Muscle of leg (tissue), 11 donors: Measurements from ENCODE around the gene ADK. TPM values are rescaled to one million over a fixed set of nuclear protein-coding genes. Genes with fewer than 3 reads are reported as not detected.

Experiments used
- DNase-seq: peaks from one replicate; pipeline ENCODE4 v3.0.0; 2013
- H3K27ac ChIP-seq: one replicate; pipeline ENCODE4 v1.5.1; 2013; ENCODE audit warnings: mild to moderate bottlenecking, low read length, control low read depth
- H3K27me3 ChIP-seq: one replicate; pipeline ENCODE4 v1.6.1; 2013; ENCODE audit warnings: low read length; ENCODE audit not compliant: control insufficient read depth, insufficient read depth
- H3K36me3 ChIP-seq: one replicate; pipeline ENCODE4 v1.6.1; 2013; ENCODE audit warnings: low read length; ENCODE audit not compliant: control insufficient read depth, insufficient read depth
- H3K4me1 ChIP-seq: one replicate; pipeline ENCODE4 v1.6.1; 2013; ENCODE audit warnings: low read length; ENCODE audit not compliant: control insufficient read depth, insufficient read depth
- H3K4me3 ChIP-seq: one replicate; pipeline ENCODE4 v1.5.1; 2013; ENCODE audit warnings: low read length, control low read depth
- H3K9me3 ChIP-seq: replicated peaks from 2 replicates; pipeline ENCODE4 v1.6.1; 2013; ENCODE audit warnings: low read depth, low read length; ENCODE audit not compliant: control insufficient read depth
- WGBS: methylation state at CpG from one replicate; pipeline ENCODE4 v1.1.5; 2013; ENCODE audit warnings: missing lambda C conversion rate; ENCODE audit not compliant: insufficient coverage; 5-methylcytosine and 5-hydroxymethylcytosine counted together
- polyA plus RNA-seq, 8 donors: library from polyadenylated mRNA; unstranded; fragments of 120-200 nt; gene quantifications; one replicate each; pipeline versions ENCODE4 v1.2.1 to v1.2.3, GENCODE V29; 2013; ENCODE audit warnings: inconsistent platforms in 1 of 8, low replicate concordance in 1 of 8; ENCODE audit not compliant: insufficient read length in 8 of 8, insufficient read depth in 1 of 8
- total RNA-seq: library from RNA; stranded (reverse); fragments of 120-200 nt; gene quantifications from one replicate; pipeline ENCODE4 v1.2.4, GENCODE V29; 2013

The ADK gene
- total and polyA plus RNA-seq, 9 donors, result 28.8 to 37.2 (median 34.4) TPM

GRCh38 chr10:74113546-74113945, 37.5 kb upstream of the ADK start:
- Histone ChIP-seq H3K27me3 (no peaks in the 10 kb centered on the region), H3K4me1 (no peaks in the 10 kb centered on the region), H3K27ac (no peak overlapping the region), H3K9me3 (no peaks in the 10 kb centered on the region), H3K36me3 (peaks cover 87% of the 10 kb centered on the region), H3K4me3 (no peak overlapping the region)
- DNase-seq, result peak; percentile 35
- no CpG with 5 or more reads among the region's 1 CpG for WGBS

- H3K9me3 ChIP-seq, result no peaks in the 10 kb centered on the region
- H3K36me3 ChIP-seq, result peaks cover 86% of the 10 kb centered on the region
- H3K27me3 ChIP-seq, result no peaks in the 10 kb centered on the region
- DNase-seq, result no peak
- WGBS, result 77% methylated on average over 9 of the region's 12 CpGs
- no peak overlapping the region for H3K27ac ChIP-seq
- no peaks in the 10 kb centered on the region for H3K4me1 ChIP-seq
- H3K4me3 ChIP-seq, result no peak overlapping the region
Observed at GRCh38 chr10:74114041-74114448, 37.0 kb upstream of the ADK start.

GRCh38 chr10:74117738-74118137, 33.3 kb upstream of the ADK start:
- Histone ChIP-seq H3K4me3 (no peak overlapping the region), H3K4me1 (no peaks in the 10 kb centered on the region), H3K36me3 (peaks cover 66% of the 10 kb centered on the region), H3K27ac (no peak overlapping the region), H3K9me3 (no peaks in the 10 kb centered on the region), H3K27me3 (no peaks in the 10 kb centered on the region)
- DNase-seq, result no peak
- WGBS, result 86% methylated on average over 4 of the region's 4 CpGs

DNA sequence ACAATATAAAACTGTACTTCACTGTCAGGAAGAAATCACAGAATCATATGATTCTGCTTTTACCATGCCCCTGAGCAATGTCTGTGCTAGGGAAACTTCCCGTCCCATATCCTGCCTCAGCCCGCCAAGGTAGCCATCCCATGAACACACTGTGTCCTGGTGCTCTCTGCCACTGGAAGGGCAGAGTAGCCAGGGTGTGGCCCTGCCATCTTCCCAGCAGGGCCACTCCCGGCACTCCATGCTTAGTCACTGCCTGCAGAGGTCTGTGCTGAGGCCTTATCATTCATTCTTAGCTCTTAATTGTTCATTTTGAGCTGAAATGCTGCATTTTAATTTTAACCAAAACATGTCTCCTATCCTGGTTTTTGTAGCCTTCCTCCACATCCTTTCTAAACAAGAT, 32.2 kb upstream of the ADK start:
- WGBS, result 66% methylated on average over 2 of the region's 3 CpGs
- H3K9me3 ChIP-seq, result no peaks in the 10 kb centered on the region
- no peaks in the 10 kb centered on the region for H3K27me3 ChIP-seq
- H3K4me1 ChIP-seq, result no peaks in the 10 kb centered on the region
- no peak overlapping the region for H3K27ac ChIP-seq
- no peak for DNase-seq
- H3K36me3 ChIP-seq, result peaks cover 64% of the 10 kb centered on the region
- no peak overlapping the region for H3K4me3 ChIP-seq

DNA sequence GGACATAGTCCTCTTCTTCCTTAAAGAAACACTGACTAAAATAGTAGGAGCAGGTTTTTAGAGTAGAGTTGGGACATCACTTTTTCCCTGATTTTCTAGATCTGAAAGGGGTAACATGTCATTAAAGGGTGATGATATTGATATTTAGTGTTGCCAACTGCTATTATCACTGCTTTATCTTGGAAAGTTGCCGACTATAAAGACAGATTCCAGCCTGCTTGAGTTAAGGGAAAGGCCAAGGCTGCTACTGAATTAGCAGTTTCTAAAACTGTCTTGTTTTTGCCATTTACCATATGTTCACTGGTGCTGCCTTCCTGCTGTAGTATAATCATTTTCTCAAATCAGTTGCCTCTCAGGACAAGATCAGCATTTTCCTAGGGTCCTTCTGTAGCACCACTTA, 30.1 kb upstream of the ADK start:
- H3K9me3 ChIP-seq, result no peaks in the 10 kb centered on the region
- H3K36me3 ChIP-seq, result peaks cover 61% of the 10 kb centered on the region
- 92% methylated on average over 1 of the region's 1 CpG for WGBS
- DNase-seq, result no peak
- H3K4me3 ChIP-seq, result no peak overlapping the region
- H3K27me3 ChIP-seq, result no peaks in the 10 kb centered on the region
- H3K4me1 ChIP-seq, result no peaks in the 10 kb centered on the region
- H3K27ac ChIP-seq, result no peak overlapping the region

DNA sequence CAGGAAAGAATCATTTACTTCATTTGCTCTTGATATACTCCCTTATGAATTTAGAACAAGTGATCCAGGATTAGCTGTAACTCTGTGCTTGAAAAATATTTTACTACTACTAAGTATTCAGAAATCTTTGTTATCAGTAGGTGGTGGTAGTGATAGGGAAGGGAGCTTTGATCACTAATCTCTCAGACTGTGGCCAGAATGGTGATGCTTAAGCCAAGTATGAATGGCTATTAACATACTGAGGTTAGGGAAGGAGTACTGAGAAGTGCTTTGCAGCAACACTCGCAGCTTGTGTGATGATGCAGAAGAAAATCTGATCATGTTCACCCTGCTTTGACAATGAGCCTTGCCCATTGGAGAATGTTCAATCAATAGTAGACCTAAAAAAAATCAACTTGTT, 29.7 kb upstream of the ADK start:
- H3K27ac ChIP-seq, result no peak overlapping the region
- H3K36me3 ChIP-seq, result peaks cover 62% of the 10 kb centered on the region
- no peak overlapping the region for H3K4me3 ChIP-seq
- no peaks in the 10 kb centered on the region for H3K4me1 ChIP-seq
- no peaks in the 10 kb centered on the region for H3K27me3 ChIP-seq
- no peak for DNase-seq
- H3K9me3 ChIP-seq, result no peaks in the 10 kb centered on the region
- 100% methylated on average over 1 of the region's 1 CpG for WGBS

DNA sequence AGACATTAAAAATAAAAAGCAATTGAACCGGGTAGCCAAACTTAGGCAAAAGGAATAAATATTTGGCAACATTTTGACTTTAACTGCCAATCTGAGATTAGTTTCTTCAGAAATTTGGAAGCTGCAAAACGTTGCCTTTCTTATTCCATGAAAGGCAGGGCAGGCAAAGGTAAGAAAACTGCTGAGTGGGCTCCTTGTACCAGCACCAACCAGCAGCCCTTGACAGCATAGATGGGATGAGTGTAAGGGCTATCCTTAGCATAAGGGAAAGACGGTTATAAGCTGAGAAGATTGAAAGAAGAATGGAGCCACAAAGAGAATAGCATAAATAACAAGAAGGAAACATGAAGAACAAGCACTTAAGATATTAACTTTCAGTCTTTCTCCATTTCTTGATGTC, 29.0 kb upstream of the ADK start:
- Histone ChIP-seq H3K27me3 (no peaks in the 10 kb centered on the region), H3K4me1 (no peaks in the 10 kb centered on the region), H3K9me3 (no peaks in the 10 kb centered on the region), H3K36me3 (peaks cover 65% of the 10 kb centered on the region), H3K4me3 (no peak overlapping the region), H3K27ac (no peak overlapping the region)
- no peak for DNase-seq
- WGBS, result 82% methylated on average over 1 of the region's 3 CpGs

DNA sequence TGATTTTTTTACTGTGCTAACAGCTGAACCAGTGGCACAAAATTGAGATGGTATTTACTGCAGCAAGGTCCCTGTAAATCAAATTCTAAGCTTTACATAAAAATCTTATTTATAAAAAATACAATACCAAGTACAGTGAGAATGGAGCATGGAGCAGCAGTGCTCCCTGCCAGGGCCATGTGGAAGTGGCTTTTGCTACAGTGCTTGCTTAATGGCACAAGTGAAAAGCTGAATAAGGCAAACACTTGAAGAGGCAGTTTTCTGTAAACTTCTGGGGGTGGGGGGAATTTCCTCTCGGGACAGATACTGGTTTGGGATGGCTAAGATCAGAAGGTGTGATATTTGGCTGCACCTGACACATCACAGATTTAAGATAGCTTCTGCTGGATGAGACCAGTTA, 27.9 kb upstream of the ADK start:
- Histone ChIP-seq H3K36me3 (peaks cover 61% of the 10 kb centered on the region), H3K27ac (no peak overlapping the region)

GRCh38 chr10:74133923-74134820, 16.8 kb upstream of the ADK start:
- Histone ChIP-seq H3K27me3 (no peaks in the 10 kb centered on the region), H3K36me3 (peaks cover 49% of the 10 kb centered on the region), H3K27ac (no peak overlapping the region), H3K4me1 (no peaks in the 10 kb centered on the region), H3K4me3 (no peak overlapping the region), H3K9me3 (no peaks in the 10 kb centered on the region)
- no CpG with 5 or more reads among the region's 11 CpGs for WGBS
- no peak for DNase-seq

More for the DNA sequence above, 27.9 kb upstream of the ADK start:
- Histone ChIP-seq H3K27me3 (no peaks in the 10 kb centered on the region), H3K4me3 (no peak overlapping the region), H3K4me1 (no peaks in the 10 kb centered on the region), H3K9me3 (no peaks in the 10 kb centered on the region)
- WGBS, result no CpG with 5 or more reads among the region's 1 CpG
- no peak for DNase-seq

DNA sequence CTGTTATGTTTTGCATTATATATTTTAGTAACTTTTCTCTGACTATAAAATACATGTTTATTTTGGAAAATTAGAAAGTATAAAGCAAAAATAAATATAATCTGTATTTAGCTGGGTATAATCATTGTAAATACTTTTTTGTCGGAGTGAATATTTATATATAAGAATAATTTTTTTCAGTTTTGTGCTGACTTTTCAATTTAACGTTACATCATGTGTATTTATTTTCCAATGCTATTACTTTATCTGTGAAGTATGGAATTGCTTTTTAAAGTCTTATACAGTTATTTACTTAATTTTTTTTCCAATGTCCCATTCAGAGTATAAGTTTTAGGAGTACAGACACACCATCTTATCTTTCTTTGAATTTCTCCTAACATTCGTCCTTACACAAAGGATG, 15.6 kb upstream of the ADK start:
- WGBS, result no CpG with 5 or more reads among the region's 3 CpGs

More for the DNA sequence above, 15.6 kb upstream of the ADK start:
- no peak overlapping the region for H3K4me3 ChIP-seq
- no peak for DNase-seq
- H3K4me1 ChIP-seq, result no peaks in the 10 kb centered on the region
- H3K27ac ChIP-seq, result no peak overlapping the region
- peaks cover 45% of the 10 kb centered on the region for H3K36me3 ChIP-seq
- H3K9me3 ChIP-seq, result no peaks in the 10 kb centered on the region
- H3K27me3 ChIP-seq, result no peaks in the 10 kb centered on the region
